Ectodermal cell (in vitro differentiated cells): Measurements from ENCODE around the gene NPR3.

ENCODE experiments used
- H3K27ac ChIP-seq: 2 replicates; pipeline ENCODE4 v1.7.0; 2013; ENCODE audit warnings: mild to moderate bottlenecking, low read depth, low read length; ENCODE audit not compliant: insufficient read depth, poor library complexity, severe bottlenecking
- H3K27me3 ChIP-seq: 2 replicates; pipeline ENCODE4 v1.7.0; 2013; ENCODE audit warnings: mild to moderate bottlenecking, low read length; ENCODE audit not compliant: insufficient read depth, control insufficient read depth, poor library complexity, severe bottlenecking
- H3K36me3 ChIP-seq: one replicate; pipeline ENCODE4 v1.7.0; 2013; ENCODE audit warnings: low read length; ENCODE audit not compliant: control insufficient read depth, insufficient read depth
- H3K4me1 ChIP-seq: one replicate; pipeline ENCODE4 v1.7.0; 2013; ENCODE audit warnings: low read length; ENCODE audit not compliant: control insufficient read depth, insufficient read depth
- H3K4me3 ChIP-seq: 2 replicates; pipeline ENCODE4 v1.7.0; 2013; ENCODE audit warnings: low read depth, low read length, control low read depth; ENCODE audit not compliant: insufficient read depth
- H3K9me3 ChIP-seq: 2 replicates; pipeline ENCODE4 v1.7.0; 2013; ENCODE audit warnings: mild to moderate bottlenecking, low read length, moderate library complexity; ENCODE audit not compliant: control insufficient read depth
- WGBS, 2 experiments: methylation state at CpG; one replicate each; pipeline ENCODE4 v1.1.7; 2013; ENCODE audit warnings: missing lambda C conversion rate in 2 of 2; 5-methylcytosine and 5-hydroxymethylcytosine counted together

The NPR3 gene

GRCh38 chr5:32729651-32730050 lies 18.5 kb downstream of the NPR3 start:
- H3K36me3 ChIP-seq, result no peaks in the 10 kb centered on the region
- no peaks in the 10 kb centered on the region for H3K4me1 ChIP-seq
- H3K9me3 ChIP-seq, result no peaks in the 10 kb centered on the region
- H3K4me3 ChIP-seq, result no peak overlapping the region
- no peaks in the 10 kb centered on the region for H3K27me3 ChIP-seq
- no peak overlapping the region for H3K27ac ChIP-seq

GRCh38 chr5:32733590-32734340 lies 22.6 kb downstream of the NPR3 start:
- Histone ChIP-seq H3K4me3 (no peak overlapping the region), H3K4me1 (no peaks in the 10 kb centered on the region), H3K27ac (no peak overlapping the region), H3K36me3 (no peaks in the 10 kb centered on the region), H3K27me3 (no peaks in the 10 kb centered on the region), H3K9me3 (no peaks in the 10 kb centered on the region)
- WGBS, 2 experiments, result 83 to 93% methylated on average over 4 to 5 of the region's 5 CpGs

- Histone ChIP-seq H3K9me3 (no peaks in the 10 kb centered on the region), H3K36me3 (no peaks in the 10 kb centered on the region), H3K27me3 (no peaks in the 10 kb centered on the region), H3K4me3 (no peak overlapping the region), H3K27ac (no peak overlapping the region), H3K4me1 (no peaks in the 10 kb centered on the region)
- WGBS, 2 experiments, result 91 to 94% methylated on average over 8 of the region's 8 CpGs
Observed at GRCh38 chr5:32734827-32735378, 23.8 kb downstream of the NPR3 start.

- H3K9me3 ChIP-seq, result no peaks in the 10 kb centered on the region
- H3K4me3 ChIP-seq, result no peak overlapping the region
- no peaks in the 10 kb centered on the region for H3K4me1 ChIP-seq
- H3K27me3 ChIP-seq, result no peaks in the 10 kb centered on the region
- no peak overlapping the region for H3K27ac ChIP-seq
- H3K36me3 ChIP-seq, result no peaks in the 10 kb centered on the region
- 96 to 98% methylated on average over 4 to 5 of the region's 5 CpGs for WGBS, 2 experiments
Observed at GRCh38 chr5:32735512-32735911, 24.4 kb downstream of the NPR3 start.

- Histone ChIP-seq H3K4me3 (no peak overlapping the region), H3K4me1 (no peaks in the 10 kb centered on the region), H3K27ac (no peak overlapping the region), H3K9me3 (no peaks in the 10 kb centered on the region), H3K27me3 (no peaks in the 10 kb centered on the region), H3K36me3 (no peaks in the 10 kb centered on the region)
- WGBS, 2 experiments, result 85 to 92% methylated on average over 3 of the region's 3 CpGs
Observed at GRCh38 chr5:32736842-32737241, 25.7 kb downstream of the NPR3 start.

GRCh38 chr5:32740651-32741050 lies 29.5 kb downstream of the NPR3 start:
- no peaks in the 10 kb centered on the region for H3K27me3 ChIP-seq
- H3K27ac ChIP-seq, result no peak overlapping the region
- no peaks in the 10 kb centered on the region for H3K4me1 ChIP-seq
- H3K9me3 ChIP-seq, result no peaks in the 10 kb centered on the region
- H3K4me3 ChIP-seq, result no peak overlapping the region
- WGBS, 2 experiments, result 94% methylated on average over 4 of the region's 4 CpGs
- H3K36me3 ChIP-seq, result no peaks in the 10 kb centered on the region

- H3K36me3 ChIP-seq, result no peaks in the 10 kb centered on the region
- WGBS, 2 experiments, result 82 to 88% methylated on average over 2 of the region's 2 CpGs
- no peak overlapping the region for H3K4me3 ChIP-seq
- no peaks in the 10 kb centered on the region for H3K27me3 ChIP-seq
- H3K9me3 ChIP-seq, result no peaks in the 10 kb centered on the region
- no peaks in the 10 kb centered on the region for H3K4me1 ChIP-seq
- H3K27ac ChIP-seq, result no peak overlapping the region
Observed at GRCh38 chr5:32745317-32745716, 34.2 kb downstream of the NPR3 start.

GRCh38 chr5:32752411-32752810 lies 41.3 kb downstream of the NPR3 start:
- Histone ChIP-seq H3K27me3 (no peaks in the 10 kb centered on the region), H3K4me3 (no peak overlapping the region), H3K4me1 (no peaks in the 10 kb centered on the region), H3K27ac (no peak overlapping the region), H3K9me3 (no peaks in the 10 kb centered on the region), H3K36me3 (no peaks in the 10 kb centered on the region)
- 85 to 87% methylated on average over 4 of the region's 4 CpGs for WGBS, 2 experiments

- H3K36me3 ChIP-seq, result no peaks in the 10 kb centered on the region
- no peaks in the 10 kb centered on the region for H3K9me3 ChIP-seq
- WGBS, 2 experiments, result 96 to 100% methylated on average over 1 to 2 of the region's 2 CpGs
- no peak overlapping the region for H3K27ac ChIP-seq
- no peak overlapping the region for H3K4me3 ChIP-seq
- H3K4me1 ChIP-seq, result no peaks in the 10 kb centered on the region
- no peaks in the 10 kb centered on the region for H3K27me3 ChIP-seq
Observed at GRCh38 chr5:32753051-32753450, 41.9 kb downstream of the NPR3 start.

GRCh38 chr5:32753765-32754164 lies 42.6 kb downstream of the NPR3 start:
- Histone ChIP-seq H3K36me3 (no peaks in the 10 kb centered on the region), H3K27me3 (no peaks in the 10 kb centered on the region), H3K27ac (no peak overlapping the region), H3K9me3 (no peaks in the 10 kb centered on the region), H3K4me3 (no peak overlapping the region), H3K4me1 (no peaks in the 10 kb centered on the region)
